AG04450 (cell line): Measurements from ENCODE around the gene MEGF10. TPM values are rescaled to one million over a fixed set of nuclear protein-coding genes. Genes with fewer than 3 reads are reported as not detected.

Experiments used
- CTCF ChIA-PET: fragments of 300-600, 350-600 bp; formaldehyde crosslinking; extraction: SDS; loops from one replicate; lab custom pipeline; 2022; ENCODE audit warnings: antibody characterized with exemption, inconsistent platforms; lab: Charles Lee
- POLR2A ChIA-PET: fragments of 350-600 bp; formaldehyde crosslinking; extraction: SDS; loops from one replicate; lab custom pipeline; 2021; ENCODE audit warnings: antibody characterized with exemption, inconsistent platforms; lab: Yijun Ruan, JAX
- DNase-seq: peaks from one replicate; pipeline ENCODE4 v3.0.0-alpha.2; 2011; ENCODE audit warnings: low read depth, low spot score
- H3K27ac ChIP-seq: one replicate; pipeline ENCODE4 v1.5.1; 2012; ENCODE audit warnings: low read depth, low read length, control low read depth
- H3K27me3 ChIP-seq: one replicate; pipeline ENCODE4 v1.6.0; 2012; ENCODE audit warnings: low read length; ENCODE audit not compliant: control insufficient read depth, insufficient read depth
- H3K4me3 ChIP-seq: 2 replicates; pipeline ENCODE4 v1.5.1; 2011; ENCODE audit warnings: mild to moderate bottlenecking, low read depth, low read length, control low read depth
- H3K9me3 ChIP-seq: 2 replicates; pipeline ENCODE4 v1.5.1; 2012; ENCODE audit warnings: low read length; ENCODE audit not compliant: control insufficient read depth, insufficient read depth
- CTCF ChIP-seq: IDR thresholded peaks from 2 replicates; pipeline ENCODE4 v1.5.1; 2011; ENCODE audit warnings: low read depth, low read length, control low read depth, inconsistent platforms
- polyA plus RNA-seq: library from polyadenylated mRNA; depleted of rRNA; stranded (reverse); fragments of >200 nt; gene quantifications from 2 replicates; pipeline ENCODE4 v1.2.3, GENCODE V29; 2011

MEGF10 gene
- polyA plus RNA-seq, 1 experiment, result not detected

- Histone ChIP-seq H3K27me3 (peaks cover 2% of the 10 kb centered on the region), H3K27ac (no peak overlapping the region), H3K4me3 (no peak overlapping the region), H3K9me3 (no peaks in the 10 kb centered on the region)
- no peak for TF ChIP-seq CTCF
- ChIA-PET POLR2A (interaction anchor here (0.7 kb wide), 1 partner anchor 25 kb away, joined by 3 read pairs; no protein-coding TSS in a partner anchor), CTCF (no interaction called here)
- no peak for DNase-seq
Measured at GRCh38 chr5:127411381-127411780, 120.8 kb downstream of the MEGF10 start.

- ChIA-PET CTCF (no interaction called here), POLR2A (no interaction called here)
- no peak for TF ChIP-seq CTCF
- no peaks in the 10 kb centered on the region for H3K9me3 ChIP-seq
- H3K27me3 ChIP-seq, result peaks cover 2% of the 10 kb centered on the region
- no peak for DNase-seq
- no peak overlapping the region for H3K27ac ChIP-seq
- no peak overlapping the region for H3K4me3 ChIP-seq
Measured at GRCh38 chr5:127412698-127413097, 122.1 kb downstream of the MEGF10 start.

GRCh38 chr5:127415034-127415433 lies 124.4 kb downstream of the MEGF10 start:
- DNase-seq, result no peak
- POLR2A ChIA-PET, result no interaction called here
- H3K27me3 ChIP-seq, result peaks cover 8% of the 10 kb centered on the region
- TF ChIP-seq CTCF, result no peak
- H3K27ac ChIP-seq, result no peak overlapping the region
- no peak overlapping the region for H3K4me3 ChIP-seq
- no peaks in the 10 kb centered on the region for H3K9me3 ChIP-seq
- CTCF ChIA-PET, result interaction anchor here (0.6 kb wide), 1 partner anchor 934 kb away, joined by 3 read pairs; no protein-coding TSS in a partner anchor

GRCh38 chr5:127416906-127417305 lies 126.3 kb downstream of the MEGF10 start:
- CTCF ChIA-PET, result interaction anchor here (1.0 kb wide), 1 partner anchor 76 kb away, joined by 3 read pairs; no protein-coding TSS in a partner anchor
- DNase-seq, result no peak
- no peak for TF ChIP-seq CTCF
- Histone ChIP-seq H3K9me3 (no peaks in the 10 kb centered on the region), H3K27me3 (peaks cover 5% of the 10 kb centered on the region), H3K27ac (no peak overlapping the region), H3K4me3 (no peak overlapping the region)
- POLR2A ChIA-PET, result no interaction called here

- POLR2A ChIA-PET, result no interaction called here
- Histone ChIP-seq H3K9me3 (no peaks in the 10 kb centered on the region), H3K4me3 (no peak overlapping the region), H3K27ac (no peak overlapping the region), H3K27me3 (peaks cover 5% of the 10 kb centered on the region)
- no peak for DNase-seq
- TF ChIP-seq CTCF, result no peak
- CTCF ChIA-PET, result interaction anchor here (1.0 kb wide), 1 partner anchor 75 kb away, joined by 3 read pairs; no protein-coding TSS in a partner anchor
Measured at GRCh38 chr5:127417528-127417927, 126.9 kb downstream of the MEGF10 start.
